ENCODE data around the gene KAT2B. TPM values are rescaled to one million over a fixed set of nuclear protein-coding genes. Genes with fewer than 3 reads are reported as not detected.

Gene KAT2B
- total and polyA plus RNA-seq, 2 of the 8 experiments (the other 6 are each of a cell fraction or from before 2014, with no cell fraction given) = 0.24 to 0.91 TPM

DNA sequence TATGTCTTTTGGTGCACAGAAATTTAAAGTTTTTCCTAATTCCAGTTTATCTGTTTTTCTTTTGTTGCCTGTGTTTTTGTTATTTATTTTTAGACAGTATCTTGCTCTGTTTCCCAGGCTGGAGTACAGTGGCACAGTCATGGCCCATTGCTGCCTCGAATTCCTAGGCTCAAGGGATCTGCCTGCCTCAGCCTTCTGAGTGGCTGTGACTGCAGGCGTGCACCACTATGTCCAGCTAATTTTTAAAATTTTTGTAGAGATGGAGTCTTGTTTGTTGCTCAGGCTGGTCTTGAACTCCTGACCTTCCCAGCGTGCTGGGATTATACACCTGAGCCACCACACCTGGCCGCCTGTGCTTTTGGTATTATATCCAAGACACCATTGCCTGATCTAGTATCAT is 22.8 kb downstream of the KAT2B start:
- Histone ChIP-seq H3K79me2 (ENCODE audit: control insufficient read depth in 1 of 2, insufficient read depth in 2 of 2, low read length in 2 of 2) (no peaks in the 10 kb centered on the region), H3K18ac (ENCODE audit: extremely low read depth, low read length) (no peak overlapping the region), H3K27me3 (replicated peaks in 1 of 4; ENCODE audit: control insufficient read depth in 3 of 4, extremely low read depth in 1 of 4, insufficient read depth in 3 of 4, low read length in 3 of 4) (no peaks in the 10 kb centered on the region; a peak in 1 of 7 replicates), H3K4me2 (ENCODE audit: insufficient read depth in 1 of 2, low read depth in 2 of 2, low read length in 2 of 2) (no peak overlapping the region), H3K79me1 (ENCODE audit: low read depth, low read length) (no peaks in the 10 kb centered on the region), H2AFZ (ENCODE audit: low read length) (no peak overlapping the region), H4K8ac (ENCODE audit: extremely low read depth, insufficient read depth, low read length) (no peak overlapping the region; the same call in 1 of the 2 replicates), H2BK20ac (ENCODE audit: low read length) (no peak overlapping the region), H2AK5ac (ENCODE audit: low read depth, low read length) (no peak overlapping the region), H3K4me3 (ENCODE audit: extremely low read depth in 1 of 4, insufficient read depth in 2 of 4, low read depth in 3 of 4, low read length in 4 of 4) (no peak overlapping the region), H3K27ac (ENCODE audit: low read depth, low read length) (no peak overlapping the region), H4K91ac (replicated peaks; ENCODE audit: insufficient read length, low read length) (no peak overlapping the region), H3K56ac (replicated peaks; ENCODE audit: insufficient read length, low read depth, low read length) (no peak overlapping the region), H3K9me3 (ENCODE audit: insufficient read depth in 2 of 2, low read depth in 1 of 2, low read length in 1 of 2) (no peaks in the 10 kb centered on the region), H3K4ac (replicated peaks; ENCODE audit: insufficient read length, low read depth, low read length) (no peak overlapping the region), H3K23me2 (ENCODE audit: low read depth, low read length) (no peaks in the 10 kb centered on the region), H3K9ac (replicated peaks in 1 of 4; ENCODE audit: extremely low read depth in 1 of 4, low read depth in 3 of 4, low read length in 3 of 4) (no peak overlapping the region), H3K36me3 (ENCODE audit: control insufficient read depth in 2 of 4, insufficient read depth in 4 of 4, low read length in 3 of 4) (no peaks in the 10 kb centered on the region), H2BK5ac (ENCODE audit: low read depth, low read length) (no peak overlapping the region), H3K14ac (ENCODE audit: insufficient read length) (no peak overlapping the region), H2BK12ac (ENCODE audit: low read depth, low read length) (no peak overlapping the region), H4K20me1 (replicated peaks in 1 of 2; ENCODE audit: control insufficient read depth in 1 of 2, insufficient read depth in 2 of 2, low read length in 2 of 2) (no peaks in the 10 kb centered on the region), H2BK120ac (replicated peaks; ENCODE audit: low read depth, low read length) (no peak overlapping the region), H3K23ac (ENCODE audit: insufficient read length) (no peak overlapping the region), H2BK15ac (ENCODE audit: low read length) (no peak overlapping the region), H4K5ac (ENCODE audit: insufficient read length, low read depth, low read length) (no peak overlapping the region), H3K4me1 (replicated peaks in 1 of 4; ENCODE audit: control insufficient read depth in 3 of 4, insufficient read depth in 4 of 4, low read length in 3 of 4) (no peaks in the 10 kb centered on the region)
- no peak for DNase-seq (ENCODE audit: low read depth in 1 of 2, low spot score in 2 of 2)
- FAIRE-seq = no peak
- CTCF ChIA-PET (ENCODE audit: partially characterized antibody) = no interaction called here
- POLR2A ChIA-PET (ENCODE audit: partially characterized antibody) = no interaction called here
- TF ChIP-seq, protein P1, sequence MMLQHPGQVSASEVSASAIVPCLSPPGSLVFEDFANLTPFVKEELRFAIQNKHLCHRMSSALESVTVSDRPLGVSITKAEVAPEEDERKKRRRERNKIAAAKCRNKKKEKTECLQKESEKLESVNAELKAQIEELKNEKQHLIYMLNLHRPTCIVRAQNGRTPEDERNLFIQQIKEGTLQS (IDR thresholded peaks at IDR 0.05; ENCODE audit: insufficient read depth, low read depth, low read length) = no peak
- 70% methylated on average over 4 of the region's 4 CpGs; no CpG with 5 or more reads in 1 of the 2 experiments for WGBS, 2 experiments (ENCODE audit: extremely low coverage in 1 of 2, insufficient coverage in 1 of 2, insufficient read length in 1 of 2, insufficient replicate concordance in 2 of 2, low coverage in 1 of 2, low lambda C conversion rate in 2 of 2, missing lambda C conversion rate in 1 of 2)
